Globus pallidus (tissue), 1 donor: ENCODE data around the gene AHI1.
"Not testable (repeated sequence)": the region's sequence is repeated elsewhere in the genome, so short reads cannot be mapped to it uniquely, and the experiment has no call there.

ENCODE experiments used
- DNase-seq: peaks from one replicate; pipeline ENCODE4 v3.0.0-alpha.2; 2015; ENCODE audit warnings: low spot score

AHI1 gene

GRCh38 chr6:135261872-135262725 is 235.4 kb downstream of the AHI1 start:
- DNase-seq: no peak

GRCh38 chr6:135260612-135261011 is 236.9 kb downstream of the AHI1 start:
- DNase-seq: no peak

- no peak for DNase-seq
These were observed 238.6 kb downstream of the AHI1 start for GRCh38 chr6:135258970-135259369.

GRCh38 chr6:135257631-135258405 is 239.7 kb downstream of the AHI1 start:
- no peak for DNase-seq

GRCh38 chr6:135256866-135257265 is 240.7 kb downstream of the AHI1 start:
- DNase-seq: no peak

GRCh38 chr6:135254471-135254870 is 243.1 kb downstream of the AHI1 start:
- DNase-seq: no peak

- DNase-seq: no peak
These were observed 245.8 kb downstream of the AHI1 start for GRCh38 chr6:135251498-135252441.

- no peak for DNase-seq
These were observed 246.6 kb downstream of the AHI1 start for GRCh38 chr6:135250751-135251497.

- DNase-seq: no peak
These were observed 247.3 kb downstream of the AHI1 start for GRCh38 chr6:135250234-135250633.

- DNase-seq: not testable (repeated sequence)
These were observed 251.0 kb downstream of the AHI1 start for GRCh38 chr6:135246412-135247012.

- DNase-seq: no peak
These were observed 252.7 kb downstream of the AHI1 start for GRCh38 chr6:135244805-135245204.

GRCh38 chr6:135243871-135244796 is 253.4 kb downstream of the AHI1 start:
- DNase-seq: no peak

- DNase-seq: no peak
These were observed 256.8 kb downstream of the AHI1 start for GRCh38 chr6:135240711-135241110.

GRCh38 chr6:135236732-135237131 is 260.8 kb downstream of the AHI1 start:
- no peak for DNase-seq

GRCh38 chr6:135236319-135236718 is 261.2 kb downstream of the AHI1 start:
- no peak for DNase-seq

- no peak for DNase-seq
These were observed 261.8 kb downstream of the AHI1 start for GRCh38 chr6:135235716-135236115.

GRCh38 chr6:135234492-135234780 is 263.1 kb downstream of the AHI1 start:
- DNase-seq: no peak

- no peak for DNase-seq
These were observed 263.7 kb downstream of the AHI1 start for GRCh38 chr6:135233686-135234491.
